Neural cell (in vitro differentiated cells): ENCODE results near the gene KDM1A. TPM values are rescaled to one million over a fixed set of nuclear protein-coding genes. Genes with fewer than 3 reads are reported as not detected.
A peak's percentile ranks its signal among the peaks of the same experiment; 100 is the strongest.

Experiments used
- H2AFZ ChIP-seq: fragments of 200-600, 300-800 bp; sonication (generic), shearing (Covaris generic); 2 replicates; pipeline ENCODE4 v1.6.0; 2014; ENCODE audit warnings: low read depth, mild to moderate bottlenecking, antibody characterized with exemption, low read length, moderate library complexity
- H3F3A ChIP-seq: fragments of 200-600 bp; shearing (Covaris generic); 2 replicates; pipeline ENCODE4 v1.6.1; 2016; ENCODE audit warnings: mild to moderate bottlenecking, moderate library complexity, mixed read lengths, antibody characterized with exemption, low read length; ENCODE audit not compliant: insufficient read depth, poor library complexity, severe bottlenecking
- H3K27ac ChIP-seq: fragments of 200-600, 300-800 bp; sonication (generic), shearing (Covaris generic); 2 replicates; pipeline ENCODE4 v1.5.1; 2014; ENCODE audit warnings: mild to moderate bottlenecking, low read length, moderate library complexity
- H3K27me3 ChIP-seq: fragments of 300-800, 200-600 bp; sonication (generic), shearing (Covaris generic); 2 replicates; pipeline ENCODE4 v1.6.0; 2014; ENCODE audit warnings: mild to moderate bottlenecking, low read depth, low read length, moderate library complexity; ENCODE audit not compliant: insufficient read depth
- H3K36me3 ChIP-seq: fragments of 300-800, 200-600 bp; sonication (generic), shearing (Covaris generic); 2 replicates; pipeline ENCODE4 v1.5.1; 2014; ENCODE audit warnings: mild to moderate bottlenecking, antibody characterized with exemption, low read length, moderate library complexity; ENCODE audit not compliant: insufficient read depth
- H3K4me2 ChIP-seq: fragments of 300-800, 200-600 bp; sonication (generic), shearing (Covaris generic); 2 replicates; pipeline ENCODE4 v1.6.0; 2014; ENCODE audit warnings: mild to moderate bottlenecking, low read length
- H3K4me3 ChIP-seq: fragments of 300-800, 200-600 bp; sonication (generic), shearing (Covaris generic); 2 replicates; pipeline ENCODE4 v1.5.1; 2014; ENCODE audit warnings: mild to moderate bottlenecking, low read length, moderate library complexity
- H3K79me2 ChIP-seq: fragments of 200-600 bp; shearing (Covaris generic); replicated peaks from 2 replicates; pipeline ENCODE4 v1.6.0; 2014; ENCODE audit warnings: mild to moderate bottlenecking, low read length, moderate library complexity; ENCODE audit not compliant: insufficient read depth
- H3K9ac ChIP-seq: fragments of 300-800, 200-600 bp; sonication (generic), shearing (Covaris generic); 2 replicates; pipeline ENCODE4 v1.6.1; 2016; ENCODE audit warnings: mild to moderate bottlenecking, low read length, mixed read lengths
- H3K9me2 ChIP-seq: fragments of 200-600 bp; shearing (Covaris generic); 2 replicates; pipeline ENCODE4 v1.6.1; 2016; ENCODE audit warnings: mild to moderate bottlenecking, low read length, mixed read lengths; ENCODE audit not compliant: insufficient read depth
- H3K9me3 ChIP-seq: fragments of 200-600, 300-800 bp; sonication (generic), shearing (Covaris generic); 2 replicates; pipeline ENCODE4 v1.6.1; 2016; ENCODE audit warnings: mild to moderate bottlenecking, mixed run types, low read length, moderate library complexity, mixed read lengths
- H4K20me1 ChIP-seq: fragments of 200-600 bp; shearing (Covaris generic); 2 replicates; pipeline ENCODE4 v1.6.1; 2016; ENCODE audit warnings: mild to moderate bottlenecking, mixed run types; ENCODE audit not compliant: insufficient read depth
- EP300 ChIP-seq: fragments of 450-650 bp; conservative IDR thresholded peaks from 2 replicates; pipeline ENCODE4 v1.6.1; 2014; ENCODE audit warnings: antibody characterized with exemption, mild to moderate bottlenecking, moderate library complexity; ENCODE audit not compliant: poor library complexity, severe bottlenecking
- EZH2 ChIP-seq: fragments of 200-600, 300-800 bp; shearing (Covaris generic), sonication (generic); IDR thresholded peaks from 2 replicates; pipeline ENCODE4 v1.6.1; 2014; ENCODE audit warnings: antibody characterized with exemption, low read length, borderline replicate concordance, mild to moderate bottlenecking; ENCODE audit not compliant: insufficient read depth, poor library complexity, severe bottlenecking
- MXI1 ChIP-seq: fragments of 450-650 bp; conservative IDR thresholded peaks from 2 replicates; pipeline ENCODE4 v1.6.1; 2014; ENCODE audit warnings: antibody characterized with exemption, mild to moderate bottlenecking; ENCODE audit not compliant: poor library complexity, severe bottlenecking
- POLR2AphosphoS5 ChIP-seq: IDR thresholded peaks from 2 replicates; pipeline ENCODE4 v1.6.1; 2012
- RAD21 ChIP-seq: fragments of 450-650 bp; conservative IDR thresholded peaks from 2 replicates; pipeline ENCODE4 v1.6.1; 2014; ENCODE audit warnings: antibody characterized with exemption, mild to moderate bottlenecking, moderate library complexity
- SMC3 ChIP-seq: fragments of 450-650 bp; conservative IDR thresholded peaks from 2 replicates; pipeline ENCODE4 v1.6.1; 2014; ENCODE audit warnings: antibody characterized with exemption, mild to moderate bottlenecking, moderate library complexity; ENCODE audit not compliant: poor library complexity
- TAF1 ChIP-seq: IDR thresholded peaks from 2 replicates; pipeline ENCODE4 v1.6.1; 2012; ENCODE audit warnings: low read depth
- polyA plus RNA-seq: library from polyadenylated mRNA; depleted of rRNA; stranded (reverse); fragments of >200 nt; gene quantifications from 2 replicates; pipeline ENCODE4 v1.2.3, GENCODE V29; 2014
- TF ChIP-seq, protein P1 (sequence below): IDR thresholded peaks from 2 replicates; pipeline ENCODE4 v1.6.1; 2012; ENCODE audit warnings: borderline replicate concordance
- TF ChIP-seq, protein P2 (sequence below): fragments of 450-650 bp; IDR thresholded peaks from 2 replicates; pipeline ENCODE4 v1.5.1; 2014; ENCODE audit warnings: antibody characterized with exemption, mild to moderate bottlenecking, moderate library complexity; ENCODE audit not compliant: poor library complexity, severe bottlenecking

The KDM1A gene
- polyA plus RNA-seq, 1 donor from 2014 or later: 276 TPM

DNA sequence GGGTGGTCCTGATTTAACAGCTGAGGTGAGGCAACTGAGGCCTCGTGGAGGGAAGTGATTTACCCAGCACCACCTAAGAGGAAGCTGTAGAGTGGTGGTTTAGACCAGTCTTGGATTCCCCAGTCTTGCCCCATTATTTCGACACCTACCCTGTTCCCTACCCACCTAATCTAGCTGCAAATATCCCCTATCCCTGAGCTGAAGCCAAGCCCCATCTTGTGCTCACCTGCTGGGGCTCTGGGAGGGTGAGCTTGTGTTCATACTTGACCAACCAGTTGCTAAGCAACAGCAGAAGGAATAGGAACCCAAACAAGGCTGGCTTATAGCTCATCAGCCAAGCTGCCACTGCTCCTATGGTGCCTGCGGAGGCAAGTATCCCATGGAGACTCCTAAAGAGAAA, 5.6 kb upstream of the KDM1A start:
- Histone ChIP-seq H3K9me3 (no peaks in the 10 kb centered on the region), H3K36me3 (no peaks in the 10 kb centered on the region), H4K20me1 (no peaks in the 10 kb centered on the region), H3K79me2 (no peaks in the 10 kb centered on the region), H3K4me3 (peak overlapping the region; percentile 3), H3K9me2 (no peaks in the 10 kb centered on the region), H3F3A (no peaks in the 10 kb centered on the region), H3K4me2 (peak overlapping the region; percentile 44), H3K27ac (peak overlapping the region; percentile 70), H3K27me3 (no peaks in the 10 kb centered on the region), H2AFZ (no peak overlapping the region), H3K9ac (peak overlapping the region; percentile 41)
- TF ChIP-seq, protein P1, sequence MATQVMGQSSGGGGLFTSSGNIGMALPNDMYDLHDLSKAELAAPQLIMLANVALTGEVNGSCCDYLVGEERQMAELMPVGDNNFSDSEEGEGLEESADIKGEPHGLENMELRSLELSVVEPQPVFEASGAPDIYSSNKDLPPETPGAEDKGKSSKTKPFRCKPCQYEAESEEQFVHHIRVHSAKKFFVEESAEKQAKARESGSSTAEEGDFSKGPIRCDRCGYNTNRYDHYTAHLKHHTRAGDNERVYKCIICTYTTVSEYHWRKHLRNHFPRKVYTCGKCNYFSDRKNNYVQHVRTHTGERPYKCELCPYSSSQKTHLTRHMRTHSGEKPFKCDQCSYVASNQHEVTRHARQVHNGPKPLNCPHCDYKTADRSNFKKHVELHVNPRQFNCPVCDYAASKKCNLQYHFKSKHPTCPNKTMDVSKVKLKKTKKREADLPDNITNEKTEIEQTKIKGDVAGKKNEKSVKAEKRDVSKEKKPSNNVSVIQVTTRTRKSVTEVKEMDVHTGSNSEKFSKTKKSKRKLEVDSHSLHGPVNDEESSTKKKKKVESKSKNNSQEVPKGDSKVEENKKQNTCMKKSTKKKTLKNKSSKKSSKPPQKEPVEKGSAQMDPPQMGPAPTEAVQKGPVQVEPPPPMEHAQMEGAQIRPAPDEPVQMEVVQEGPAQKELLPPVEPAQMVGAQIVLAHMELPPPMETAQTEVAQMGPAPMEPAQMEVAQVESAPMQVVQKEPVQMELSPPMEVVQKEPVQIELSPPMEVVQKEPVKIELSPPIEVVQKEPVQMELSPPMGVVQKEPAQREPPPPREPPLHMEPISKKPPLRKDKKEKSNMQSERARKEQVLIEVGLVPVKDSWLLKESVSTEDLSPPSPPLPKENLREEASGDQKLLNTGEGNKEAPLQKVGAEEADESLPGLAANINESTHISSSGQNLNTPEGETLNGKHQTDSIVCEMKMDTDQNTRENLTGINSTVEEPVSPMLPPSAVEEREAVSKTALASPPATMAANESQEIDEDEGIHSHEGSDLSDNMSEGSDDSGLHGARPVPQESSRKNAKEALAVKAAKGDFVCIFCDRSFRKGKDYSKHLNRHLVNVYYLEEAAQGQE: no peak
- TF ChIP-seq EP300: peak; percentile 32

DNA sequence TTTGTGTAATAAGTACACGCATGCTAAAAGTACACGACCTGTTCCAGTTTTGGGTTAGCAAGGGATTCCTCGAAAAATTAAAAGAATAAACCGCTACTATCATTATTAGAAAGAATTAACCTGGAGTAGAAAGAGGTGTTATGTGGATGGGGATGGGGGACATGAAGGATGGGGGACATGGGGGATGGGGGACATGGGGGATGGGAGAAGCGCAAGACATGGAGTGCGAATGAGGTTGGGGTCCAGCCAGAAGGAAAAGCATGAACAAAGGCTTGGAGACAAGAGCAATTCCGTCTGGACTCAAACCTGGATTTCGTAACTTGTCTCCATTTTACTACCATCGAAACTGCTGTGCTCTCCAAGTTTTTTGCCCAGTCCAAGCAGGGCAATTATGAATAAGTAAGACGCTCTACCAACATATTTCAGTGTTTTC, 591 bp upstream of the KDM1A start:
- no peaks in the 10 kb centered on the region for H3K9me3 ChIP-seq
- no peaks in the 10 kb centered on the region for H3K9me2 ChIP-seq
- H3K79me2 ChIP-seq: peaks cover 40% of the 10 kb centered on the region
- H3K36me3 ChIP-seq: no peaks in the 10 kb centered on the region
- peak overlapping the region; percentile 85 for H2AFZ ChIP-seq
- peaks cover 8% of the 10 kb centered on the region for H4K20me1 ChIP-seq
- H3K9ac ChIP-seq: peak overlapping the region; percentile 55
- peak overlapping the region; percentile 73 for H3K4me3 ChIP-seq
- TF ChIP-seq, protein P2, sequence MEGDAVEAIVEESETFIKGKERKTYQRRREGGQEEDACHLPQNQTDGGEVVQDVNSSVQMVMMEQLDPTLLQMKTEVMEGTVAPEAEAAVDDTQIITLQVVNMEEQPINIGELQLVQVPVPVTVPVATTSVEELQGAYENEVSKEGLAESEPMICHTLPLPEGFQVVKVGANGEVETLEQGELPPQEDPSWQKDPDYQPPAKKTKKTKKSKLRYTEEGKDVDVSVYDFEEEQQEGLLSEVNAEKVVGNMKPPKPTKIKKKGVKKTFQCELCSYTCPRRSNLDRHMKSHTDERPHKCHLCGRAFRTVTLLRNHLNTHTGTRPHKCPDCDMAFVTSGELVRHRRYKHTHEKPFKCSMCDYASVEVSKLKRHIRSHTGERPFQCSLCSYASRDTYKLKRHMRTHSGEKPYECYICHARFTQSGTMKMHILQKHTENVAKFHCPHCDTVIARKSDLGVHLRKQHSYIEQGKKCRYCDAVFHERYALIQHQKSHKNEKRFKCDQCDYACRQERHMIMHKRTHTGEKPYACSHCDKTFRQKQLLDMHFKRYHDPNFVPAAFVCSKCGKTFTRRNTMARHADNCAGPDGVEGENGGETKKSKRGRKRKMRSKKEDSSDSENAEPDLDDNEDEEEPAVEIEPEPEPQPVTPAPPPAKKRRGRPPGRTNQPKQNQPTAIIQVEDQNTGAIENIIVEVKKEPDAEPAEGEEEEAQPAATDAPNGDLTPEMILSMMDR: no peak
- TF ChIP-seq MXI1: no peak
- no peak for TF ChIP-seq EP300
- TF ChIP-seq, protein P1: no peak
- TF ChIP-seq EZH2: no peak
- TF ChIP-seq RAD21: no peak
- no peak for TF ChIP-seq SMC3
- no peak for TF ChIP-seq TAF1
- no peak for TF ChIP-seq POLR2AphosphoS5
- peaks cover 6% of the 10 kb centered on the region for H3F3A ChIP-seq
- H3K4me2 ChIP-seq: peak overlapping the region; percentile 85
- no peaks in the 10 kb centered on the region for H3K27me3 ChIP-seq
- H3K27ac ChIP-seq: peak overlapping the region; percentile 97
